Activated CD8-positive, alpha-beta T cell treated with anti-CD3 and anti-CD28 coated beads for 36 hours (primary cell): ENCODE measurements around the gene ERCC6. TPM values are rescaled to one million over a fixed set of nuclear protein-coding genes. Genes with fewer than 3 reads are reported as not detected.

ENCODE experiments used
- ATAC-seq: fragments of 200-7000 bp; cut with Tn5 transposase; one replicate; pipeline ENCODE4 v1.10.0; 2021; ENCODE audit warnings: mild to moderate bottlenecking, moderate library complexity
- CTCF ChIA-PET: fragments of 350-600 bp; sonication (Branson Sonifier 250); formaldehyde crosslinking; loops from one replicate; lab custom pipeline; 2021; ENCODE audit warnings: antibody characterized with exemption; lab: Charles Lee
- POLR2A ChIA-PET: fragments of 350-600 bp; sonication (Branson Sonifier 250); formaldehyde crosslinking; loops from one replicate; lab custom pipeline; 2021; ENCODE audit warnings: antibody characterized with exemption; lab: Charles Lee
- DNase-seq: peaks from one replicate; pipeline ENCODE4 v3.0.0-alpha.2; 2020
- H3K27ac Mint-ChIP-seq: one replicate; pipeline ENCODE4 v1.8.0; 2021; ENCODE audit warnings: mild to moderate bottlenecking, mixed read lengths
- H3K27me3 Mint-ChIP-seq: one replicate; pipeline ENCODE4 v1.8.0; 2021; ENCODE audit warnings: mixed read lengths
- H3K36me3 Mint-ChIP-seq: one replicate; pipeline ENCODE4 v1.8.0; 2021; ENCODE audit warnings: low read depth, mixed read lengths
- H3K4me1 Mint-ChIP-seq: one replicate; pipeline ENCODE4 v1.8.0; 2021; ENCODE audit warnings: low read depth, mixed read lengths
- H3K4me3 Mint-ChIP-seq: one replicate; pipeline ENCODE4 v1.8.0; 2021; ENCODE audit warnings: mild to moderate bottlenecking, moderate library complexity, mixed read lengths
- H3K9me3 Mint-ChIP-seq: one replicate; pipeline ENCODE4 v1.8.0; 2021; ENCODE audit warnings: mixed read lengths
- CTCF ChIP-seq: fragments of 200-600 bp; IDR thresholded peaks from one replicate; pipeline ENCODE4 v1.8.0; 2022; ENCODE audit warnings: antibody characterized with exemption, mild to moderate bottlenecking
- intact Hi-C: fragments of 100-400 bp; cut with micrococcal nuclease; formaldehyde crosslinking; loops from one replicate; pipeline ENCODE4 v1.10.0; 2022
- total RNA-seq, 2 experiments: library from RNA; stranded (reverse); gene quantifications; one replicate each; pipeline ENCODE4 v1.2.3, GENCODE V29; 2021

ERCC6 gene
- total RNA-seq, 2 experiments from 2014 or later = 19.1 to 21.8 TPM

- intact Hi-C loops = no loop called here
- TF ChIP-seq CTCF = no peak
- H3K27ac Mint-ChIP-seq = no peak overlapping the region
- peaks cover 12% of the 10 kb centered on the region for H3K36me3 Mint-ChIP-seq
- no peaks in the 10 kb centered on the region for H3K9me3 Mint-ChIP-seq
- ChIA-PET POLR2A (no interaction called here), CTCF (interaction anchor here (1.0 to 1.5 kb wide), 3 partner anchors 9 to 14 kb away, joined by 3 read pairs; no protein-coding TSS in a partner anchor)
- H3K4me3 Mint-ChIP-seq = no peak overlapping the region
- no peaks in the 10 kb centered on the region for H3K27me3 Mint-ChIP-seq
- ATAC-seq = no peak
- H3K4me1 Mint-ChIP-seq = no peaks in the 10 kb centered on the region
- no peak for DNase-seq
These were observed 41.6 kb downstream of the ERCC6 start for GRCh38 chr10:49497358-49497757.

- POLR2A ChIA-PET = no interaction called here
- DNase-seq (no peak), ATAC-seq (no peak)
- no peak for TF ChIP-seq CTCF
- intact Hi-C loops = no loop called here
- H3K4me3 Mint-ChIP-seq = no peak overlapping the region
- no peaks in the 10 kb centered on the region for H3K27me3 Mint-ChIP-seq
- H3K4me1 Mint-ChIP-seq = peaks cover 18% of the 10 kb centered on the region
- CTCF ChIA-PET = interaction anchor here (0.7 to 2.6 kb wide), 3 partner anchors 9 to 832 kb away, joined by 3 to 13 read pairs (median 3); no protein-coding TSS in a partner anchor
- H3K27ac Mint-ChIP-seq = no peak overlapping the region
- peaks cover 3% of the 10 kb centered on the region for H3K36me3 Mint-ChIP-seq
- H3K9me3 Mint-ChIP-seq = no peaks in the 10 kb centered on the region
These were observed 50.7 kb downstream of the ERCC6 start for GRCh38 chr10:49488056-49488717.

GRCh38 chr10:49486738-49487137 is 52.2 kb downstream of the ERCC6 start:
- Mint-ChIP-seq H3K27ac (no peak overlapping the region), H3K9me3 (no peaks in the 10 kb centered on the region), H3K36me3 (peaks cover 9% of the 10 kb centered on the region), H3K4me1 (peaks cover 18% of the 10 kb centered on the region), H3K4me3 (no peak overlapping the region), H3K27me3 (no peaks in the 10 kb centered on the region)
- CTCF ChIA-PET = interaction anchor here (2.6 kb wide), 1 partner anchor 79 kb away, joined by 13 read pairs; no protein-coding TSS in a partner anchor
- no peak for TF ChIP-seq CTCF
- DNase-seq (no peak), ATAC-seq (no peak)
- intact Hi-C loops = no loop called here
- POLR2A ChIA-PET = no interaction called here

GRCh38 chr10:49486009-49486408 is 52.9 kb downstream of the ERCC6 start:
- H3K9me3 Mint-ChIP-seq = no peaks in the 10 kb centered on the region
- peaks cover 18% of the 10 kb centered on the region for H3K4me1 Mint-ChIP-seq
- intact Hi-C loops = no loop called here
- DNase-seq (no peak), ATAC-seq (no peak)
- CTCF ChIA-PET = interaction anchor here (2.0 to 2.6 kb wide), 2 partner anchors 26 to 78 kb away, joined by 8 to 13 read pairs; no protein-coding TSS in a partner anchor
- H3K4me3 Mint-ChIP-seq = no peak overlapping the region
- TF ChIP-seq CTCF = no peak
- POLR2A ChIA-PET = no interaction called here
- no peaks in the 10 kb centered on the region for H3K27me3 Mint-ChIP-seq
- no peak overlapping the region for H3K27ac Mint-ChIP-seq
- H3K36me3 Mint-ChIP-seq = peaks cover 13% of the 10 kb centered on the region

GRCh38 chr10:49484486-49485235 is 54.3 kb downstream of the ERCC6 start:
- ChIA-PET CTCF (interaction anchor here (1.1 to 2.0 kb wide), 2 partner anchors 10 to 27 kb away, joined by 3 to 8 read pairs; no protein-coding TSS in a partner anchor), POLR2A (no interaction called here)
- no peak for ATAC-seq
- intact Hi-C loops = no loop called here
- Mint-ChIP-seq H3K36me3 (peaks cover 18% of the 10 kb centered on the region), H3K4me3 (no peak overlapping the region), H3K4me1 (peaks cover 18% of the 10 kb centered on the region), H3K27me3 (no peaks in the 10 kb centered on the region), H3K27ac (no peak overlapping the region), H3K9me3 (no peaks in the 10 kb centered on the region)
- no peak for DNase-seq
- TF ChIP-seq CTCF = no peak
